Left kidney (tissue), 2 donors: ENCODE results near the gene TESMIN. TPM values are rescaled to one million over a fixed set of nuclear protein-coding genes. Genes with fewer than 3 reads are reported as not detected.

Experiments
- DNase-seq: peaks from one replicate; pipeline ENCODE4 v3.0.0-alpha.2; 2013
- polyA plus RNA-seq: library from polyadenylated mRNA; unstranded; fragments of 120-200 nt; gene quantifications from one replicate; pipeline ENCODE4 v1.2.1, GENCODE V29; 2013; ENCODE audit not compliant: insufficient read length

Gene TESMIN
- polyA plus RNA-seq, 1 donor, result 19.3 TPM

DNA sequence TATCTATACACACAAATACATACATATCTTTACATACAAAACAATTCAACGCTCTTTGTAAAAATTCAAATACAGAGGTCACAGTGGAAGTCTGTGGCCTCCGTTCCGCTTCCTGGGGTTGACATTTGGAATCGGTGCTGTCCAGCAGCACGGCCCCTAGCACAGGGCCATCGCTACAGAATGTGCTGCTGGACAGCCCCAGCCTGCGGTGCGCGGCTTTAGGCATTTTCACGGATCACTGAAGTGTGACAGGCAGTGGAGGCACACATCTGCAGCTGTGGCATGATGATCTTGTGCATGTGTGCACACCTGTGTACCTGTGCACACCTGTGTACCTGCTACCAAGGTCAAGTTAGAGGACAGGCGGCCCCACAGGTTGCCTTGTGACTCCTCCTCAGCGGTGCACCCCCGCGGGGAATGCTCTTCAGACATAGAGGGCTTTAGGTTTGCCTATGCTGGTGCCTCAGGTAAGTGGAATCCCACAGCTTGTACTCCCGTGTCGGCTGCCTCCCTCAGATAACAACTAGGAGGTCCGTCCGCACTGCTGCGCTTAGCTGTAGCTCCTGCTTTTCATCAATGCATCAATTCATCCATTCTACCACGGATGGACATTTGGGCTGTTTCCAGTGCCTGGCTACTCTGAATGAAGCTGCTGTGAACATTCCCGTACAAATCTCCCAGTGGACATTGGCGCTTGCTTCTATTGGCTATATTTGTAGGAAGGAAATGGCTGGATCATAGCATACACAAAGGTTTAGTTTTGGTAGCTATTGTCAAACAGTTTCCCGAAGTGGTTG is 37.1 kb downstream of the TESMIN start:
- DNase-seq, result peak; percentile 46

DNA sequence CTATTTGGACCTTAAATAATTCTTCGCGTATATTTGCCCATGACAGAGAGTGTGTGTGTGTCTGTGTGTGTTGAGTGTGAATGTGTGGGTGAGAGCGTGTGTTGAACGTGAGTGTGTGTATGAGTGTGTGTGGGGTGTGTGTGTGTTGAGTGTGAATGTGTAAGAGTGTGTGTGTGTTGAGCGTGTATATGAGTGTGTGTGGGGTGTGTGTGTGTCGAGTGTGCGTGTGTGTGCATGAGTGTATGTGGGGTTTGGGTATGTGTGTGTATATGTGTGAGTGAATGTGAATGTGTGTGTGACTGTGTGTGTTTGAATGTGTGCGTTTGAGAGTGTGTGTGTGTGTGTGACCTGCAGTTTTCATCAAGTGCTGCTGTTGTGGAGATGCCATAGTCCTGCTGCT is 40.2 kb downstream of the TESMIN start:
- no peak for DNase-seq

GRCh38 chr11:68710409-68710808 is 40.9 kb downstream of the TESMIN start:
- no peak for DNase-seq

DNA sequence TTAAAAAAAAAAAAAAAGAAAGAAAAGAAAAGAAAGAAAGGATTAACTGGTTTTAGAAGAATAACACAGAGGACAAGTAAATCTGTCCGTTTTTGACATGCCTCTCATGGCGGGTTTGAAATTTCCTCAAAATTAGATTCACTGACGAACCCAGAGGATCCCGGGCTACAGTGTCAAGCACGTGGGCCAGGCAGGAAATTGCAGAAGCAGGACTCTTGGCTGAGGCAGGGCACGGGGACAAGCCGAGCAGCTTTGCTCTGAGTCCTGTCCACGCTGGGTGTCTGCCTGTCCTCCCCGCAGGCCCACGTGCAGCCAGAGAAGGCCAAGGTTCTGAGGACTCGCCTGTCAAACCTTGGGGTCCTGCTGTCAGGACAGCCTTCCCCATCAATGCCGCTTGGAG is 42.3 kb downstream of the TESMIN start:
- DNase-seq, result no peak

DNA sequence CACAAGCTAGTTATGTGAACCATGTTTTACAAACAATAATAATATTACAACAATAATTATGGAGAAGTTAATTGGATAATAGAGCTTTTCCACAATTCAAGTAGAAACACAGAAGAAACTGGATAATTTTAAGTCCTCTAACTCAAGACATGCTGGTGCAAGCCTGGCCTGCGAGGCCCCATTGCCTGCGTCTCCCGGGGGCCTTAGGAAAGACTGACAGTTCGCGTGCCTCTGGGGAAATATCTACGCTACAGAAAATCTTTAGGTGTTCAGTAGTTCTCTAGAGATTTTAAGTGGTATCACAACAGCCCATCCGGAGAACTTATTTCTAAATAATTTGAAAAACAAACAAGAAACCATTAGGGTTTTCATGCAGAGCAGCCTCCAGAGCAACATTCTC is 43.8 kb downstream of the TESMIN start:
- DNase-seq, result no peak

DNA sequence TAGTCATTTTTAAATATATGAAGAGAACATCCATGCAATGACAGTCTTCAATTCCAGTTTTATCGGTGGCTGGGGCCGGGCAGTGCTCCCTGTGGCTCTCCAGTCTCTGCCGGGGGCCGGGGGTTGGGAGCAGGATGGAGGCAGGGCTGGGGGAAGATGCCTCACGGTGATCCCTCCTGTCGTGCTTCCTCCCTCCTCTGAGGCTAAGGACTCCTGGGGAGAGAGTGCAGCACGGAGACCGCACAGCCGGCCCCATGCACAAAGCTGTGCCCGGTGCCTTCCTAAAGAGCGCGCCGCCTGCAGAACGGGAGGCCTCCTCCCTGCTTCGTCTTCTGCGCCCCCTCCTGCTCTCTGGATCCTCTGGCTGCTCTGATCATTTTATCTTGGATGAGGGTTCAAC is 46.4 kb downstream of the TESMIN start:
- DNase-seq, result no peak

GRCh38 chr11:68698993-68699392 is 52.3 kb downstream of the TESMIN start:
- no peak for DNase-seq

- DNase-seq, result no peak
Observed at GRCh38 chr11:68695531-68695930, 55.8 kb downstream of the TESMIN start.

DNA sequence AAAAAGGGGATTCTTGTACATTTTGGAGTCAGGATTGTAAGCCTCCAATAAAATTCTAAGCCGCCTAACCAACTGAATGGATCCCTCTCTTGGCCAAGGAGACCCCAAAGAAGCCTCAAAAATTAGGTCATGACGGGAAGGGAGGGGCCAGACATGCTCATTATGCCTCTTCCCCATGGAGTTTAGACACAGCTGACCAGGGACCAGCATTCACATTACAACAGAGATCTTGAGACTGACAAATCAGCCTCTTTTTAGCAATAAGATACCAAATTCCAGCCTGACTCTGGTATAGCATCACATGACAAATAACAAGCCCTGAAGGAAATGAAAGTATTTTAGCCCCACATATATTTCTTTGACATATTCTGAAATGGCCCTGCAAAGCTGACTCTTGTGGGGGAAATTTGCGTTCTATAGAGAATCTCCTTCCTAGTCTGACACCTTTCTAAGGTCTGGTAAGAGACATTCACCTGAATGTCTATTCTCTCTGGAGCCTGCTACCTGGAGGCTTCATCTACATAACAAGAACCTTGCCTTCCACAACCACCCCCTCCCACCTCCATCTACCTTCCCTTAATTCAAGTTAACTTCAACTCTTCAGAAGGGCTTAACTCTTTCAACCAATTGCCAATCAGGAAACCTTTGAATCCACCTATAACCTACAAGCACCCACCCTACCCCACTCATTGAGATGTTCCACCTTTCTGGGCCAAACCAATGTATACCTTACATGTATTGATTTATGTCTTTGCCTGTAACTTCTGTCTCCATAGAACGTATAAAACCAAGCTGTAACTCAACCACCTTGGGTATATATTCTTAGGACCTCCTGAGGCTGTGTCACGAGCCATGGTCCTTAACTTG is 56.7 kb downstream of the TESMIN start:
- no peak for DNase-seq

- DNase-seq, result no peak
Observed at GRCh38 chr11:68693484-68693882, 57.8 kb downstream of the TESMIN start.

GRCh38 chr11:68692871-68693483 is 58.3 kb downstream of the TESMIN start:
- no peak for DNase-seq

DNA sequence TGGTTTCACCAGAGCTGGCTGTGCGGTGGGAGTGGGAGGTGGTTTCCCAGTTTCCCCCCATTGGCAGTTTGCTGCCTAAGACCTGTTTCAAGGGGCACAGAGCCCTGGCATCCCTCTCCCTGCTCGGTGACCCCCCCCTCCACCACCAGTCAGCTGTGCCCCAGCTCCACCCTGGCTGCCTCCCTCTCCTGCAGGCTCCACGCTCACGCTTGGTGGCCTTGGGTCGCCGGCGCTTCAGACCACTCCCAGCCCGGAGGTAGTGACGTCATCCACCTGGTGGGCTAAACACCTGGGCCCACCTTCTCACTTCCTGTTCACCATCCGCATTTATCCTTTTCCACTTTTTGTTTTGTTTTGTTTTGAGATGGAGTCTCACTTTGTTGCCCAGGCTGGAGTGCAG is 59.2 kb downstream of the TESMIN start:
- DNase-seq, result no peak

- DNase-seq, result no peak
Observed at GRCh38 chr11:68691402-68691784, 59.9 kb downstream of the TESMIN start.

GRCh38 chr11:68690671-68691401 is 60.5 kb downstream of the TESMIN start:
- DNase-seq, result no peak

DNA sequence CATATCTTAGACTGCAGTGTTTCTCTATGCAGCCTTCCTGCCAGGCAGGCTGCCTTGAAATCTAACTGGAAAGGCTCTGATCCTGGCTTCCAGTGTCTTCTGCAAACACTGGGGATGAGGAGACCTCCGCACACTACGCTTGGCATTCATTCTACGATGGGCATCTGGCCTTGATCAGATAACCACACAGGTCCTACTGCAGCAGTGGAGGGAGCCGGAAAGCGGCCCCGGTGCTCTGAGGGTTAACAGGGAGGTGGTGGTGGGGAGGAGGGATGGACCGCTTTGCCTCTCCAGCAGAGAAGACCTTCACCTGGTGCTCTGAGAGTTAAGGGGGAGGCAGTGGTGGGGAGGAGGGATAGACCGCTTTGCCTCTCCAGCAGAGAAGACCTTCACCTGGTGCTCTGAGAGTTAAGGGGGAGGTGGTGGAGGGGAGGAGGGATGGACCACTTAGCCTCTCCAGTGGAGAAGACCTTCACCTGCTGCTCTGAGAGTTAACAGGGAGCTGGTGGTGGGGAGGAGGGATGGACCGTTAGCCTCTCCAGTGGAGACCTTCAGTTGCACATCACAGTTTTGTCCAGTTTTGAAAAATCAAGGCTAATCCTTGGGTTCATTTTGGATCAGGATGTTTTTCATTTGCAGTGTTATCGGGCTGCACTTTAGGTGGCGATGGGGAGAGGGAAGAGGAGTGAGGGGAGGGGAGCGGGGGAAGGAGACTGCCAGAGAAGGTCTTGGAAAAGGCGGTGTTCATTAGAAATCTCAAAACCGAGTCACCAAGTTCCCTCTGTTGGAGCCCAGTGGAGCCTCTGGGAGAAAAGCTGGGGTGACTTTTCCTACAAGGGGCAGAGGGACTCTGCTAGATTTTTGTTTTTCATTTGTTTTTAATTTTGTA is 61.3 kb downstream of the TESMIN start:
- DNase-seq, result no peak

- no peak for DNase-seq
Observed at GRCh38 chr11:68688881-68689280, 62.4 kb downstream of the TESMIN start.

DNA sequence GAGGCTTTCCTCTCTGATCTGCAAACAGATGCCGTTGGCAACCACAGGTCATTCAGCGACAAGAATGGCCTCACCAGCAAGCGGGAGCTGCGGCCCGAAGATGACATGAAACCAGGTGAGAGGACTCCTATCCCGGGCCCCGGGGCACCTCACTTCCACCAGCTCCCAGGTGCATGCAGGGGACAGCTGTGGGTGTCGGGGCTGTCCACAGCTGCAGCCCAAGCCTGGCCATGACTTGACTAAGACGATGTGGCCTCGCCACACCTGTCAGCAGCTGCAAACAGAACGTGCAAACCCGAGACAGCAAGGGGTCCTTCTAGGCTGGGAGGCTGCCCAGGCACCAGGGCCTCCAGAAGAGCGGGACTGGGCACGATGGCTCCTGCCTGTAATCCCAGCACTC is 63.3 kb downstream of the TESMIN start:
- no peak for DNase-seq

GRCh38 chr11:68687311-68687710 is 64.0 kb downstream of the TESMIN start:
- no peak for DNase-seq

DNA sequence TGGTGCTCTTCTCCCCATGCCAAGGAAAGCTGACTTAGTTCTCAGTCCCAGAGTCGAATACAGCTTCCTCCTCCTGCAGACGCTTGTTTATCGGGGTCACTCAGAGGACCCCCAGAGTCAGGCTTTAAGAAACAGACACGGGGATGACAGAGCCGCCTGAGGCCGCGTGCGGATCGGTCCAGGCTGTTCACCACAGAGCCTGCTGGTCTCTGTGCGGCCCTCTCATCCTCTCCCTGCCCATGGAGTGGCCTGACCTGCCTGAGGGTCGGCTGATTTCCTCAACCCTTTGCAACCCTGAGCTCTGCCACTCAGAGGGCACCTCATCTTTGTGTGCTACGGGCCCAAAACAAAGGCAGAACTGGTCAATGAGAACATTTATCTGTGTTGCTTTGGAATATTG is 64.8 kb downstream of the TESMIN start:
- DNase-seq, result no peak

- DNase-seq, result no peak
Observed at GRCh38 chr11:68685656-68686380, 65.5 kb downstream of the TESMIN start.
